HG03064 (cell line): ENCODE data around the gene KATNB1.

Experiments used
- ATAC-seq: cut with Tn5 transposase; IDR thresholded peaks from one replicate; pipeline ENCODE4 v1.9.1; 2021; ENCODE audit warnings: low read depth; ENCODE audit not compliant: unreplicated experiment

Gene KATNB1

GRCh38 chr16:57754354-57755060, 18.9 kb downstream of the KATNB1 start:
- no peak for ATAC-seq

GRCh38 chr16:57755061-57755684, 19.6 kb downstream of the KATNB1 start:
- no peak for ATAC-seq

GRCh38 chr16:57755726-57756423, 20.3 kb downstream of the KATNB1 start:
- ATAC-seq, result no peak

- no peak for ATAC-seq
These were observed 21.1 kb downstream of the KATNB1 start for GRCh38 chr16:57756424-57757325.

GRCh38 chr16:57757326-57757786, 21.8 kb downstream of the KATNB1 start:
- peak; percentile 64 for ATAC-seq

- no peak for ATAC-seq
These were observed 22.3 kb downstream of the KATNB1 start for GRCh38 chr16:57757883-57758282.

GRCh38 chr16:57758331-57759117, 23.0 kb downstream of the KATNB1 start:
- ATAC-seq, result no peak

- no peak for ATAC-seq
These were observed 23.6 kb downstream of the KATNB1 start for GRCh38 chr16:57759131-57759530.

GRCh38 chr16:57759541-57760356, 24.2 kb downstream of the KATNB1 start:
- no peak for ATAC-seq

GRCh38 chr16:57760357-57761160, 25.0 kb downstream of the KATNB1 start:
- ATAC-seq, result no peak

- no peak for ATAC-seq
These were observed 25.7 kb downstream of the KATNB1 start for GRCh38 chr16:57761301-57761700.

GRCh38 chr16:57761957-57762356, 26.4 kb downstream of the KATNB1 start:
- no peak for ATAC-seq

GRCh38 chr16:57762365-57763040, 26.9 kb downstream of the KATNB1 start:
- no peak for ATAC-seq

GRCh38 chr16:57763285-57764005, 27.9 kb downstream of the KATNB1 start:
- ATAC-seq, result no peak

- ATAC-seq, result no peak
These were observed 28.4 kb downstream of the KATNB1 start for GRCh38 chr16:57764006-57764340.

- ATAC-seq, result no peak
These were observed 29.0 kb downstream of the KATNB1 start for GRCh38 chr16:57764341-57765159.
